HepG2 (cell line): ENCODE data around the gene PTPN3. TPM values are rescaled to one million over a fixed set of nuclear protein-coding genes. Genes with fewer than 3 reads are reported as not detected.
"Not testable (repeated sequence)": the region's sequence is repeated elsewhere in the genome, so short reads cannot be mapped to it uniquely, and the experiment has no call there.

Source experiments
- ATAC-seq: fragments of 200-7000 bp; cut with Tn5 transposase; 3 replicates; pipeline ENCODE4 v1.9.1; 2020; ENCODE audit warnings: mild to moderate bottlenecking, moderate library complexity
- BruUV-seq: library from RNA; stranded (reverse); fragments of 400-500 nt; replicated peaks from 2 replicates; lab custom pipeline; 2021; lab: Mats Ljungman, UMichigan
- CTCF ChIA-PET: fragments of 300-600 bp; formaldehyde crosslinking; extraction: SDS; loops from one replicate; lab custom pipeline; 2021; ENCODE audit warnings: low total read pairs, inconsistent platforms, low intra/inter-chr PET ratio; lab: Yijun Ruan, JAX
- POLR2A ChIA-PET: fragments of 350-600 bp; sonication (Branson Sonifier 250); formaldehyde crosslinking; loops from one replicate; lab custom pipeline; 2020; ENCODE audit warnings: antibody characterized with exemption, inconsistent platforms; lab: Yijun Ruan, JAX
- DNase-seq: peaks from one replicate; pipeline ENCODE4 v3.0.0-alpha.2; 2015; ENCODE audit warnings: low spot score
- FAIRE-seq: peaks from 3 replicates; lab custom pipeline; 2011; peaks lifted over from hg19 to GRCh38; lab: Jason Lieb, UNC
- H2AFZ ChIP-seq: one replicate; pipeline ENCODE4 v1.6.1; 2011; ENCODE audit warnings: low read length, inconsistent platforms
- H3K27ac ChIP-seq: fragments of 300-600 bp; 3 replicates; pipeline ENCODE4 v1.8.0; 2011; ENCODE audit warnings: mixed run types, mild to moderate bottlenecking, mixed read lengths, low read length, inconsistent platforms; ENCODE audit not compliant: insufficient read depth; ENCODE audit errors: extremely low read length
- H3K27me3 ChIP-seq, 2 experiments: fragments of 200-600 bp in 1 of 2; 2 replicates in 1 of 2; 3 replicates in 1 of 2; pipeline versions ENCODE4 v1.6.0 to v1.8.0; 2011; ENCODE audit warnings: low read length in 2 of 2, mild to moderate bottlenecking in 2 of 2, moderate library complexity in 2 of 2, inconsistent platforms in 1 of 2; ENCODE audit not compliant: insufficient read depth in 2 of 2, control insufficient read depth in 1 of 2
- H3K36me3 ChIP-seq, 2 experiments: fragments of 200-600 bp in 1 of 2; replicated peaks in 1 of 2; 2 replicates in 1 of 2; 3 replicates in 1 of 2; pipeline versions ENCODE4 v1.5.1 to v1.8.0; 2011; ENCODE audit warnings: low read length in 2 of 2, inconsistent platforms in 1 of 2; ENCODE audit not compliant: insufficient read depth in 2 of 2, control insufficient read depth in 1 of 2
- H3K4me1 ChIP-seq: 2 replicates; pipeline ENCODE4 v1.5.1; 2012; ENCODE audit warnings: low read length, inconsistent platforms; ENCODE audit not compliant: insufficient read depth
- H3K4me2 ChIP-seq: 2 replicates; pipeline ENCODE4 v1.6.0; 2011; ENCODE audit warnings: low read depth, low read length, inconsistent platforms
- H3K4me3 ChIP-seq, 3 experiments: fragments of 200-600 bp in 1 of 3; sonication (generic), shearing (Covaris generic) in 1 of 3; replicated peaks in 1 of 3; 2 replicates each; pipeline ENCODE4 v1.5.1; 2011 to 2016; ENCODE audit warnings: low read length in 3 of 3, inconsistent platforms in 2 of 3, low read depth in 2 of 3, mild to moderate bottlenecking in 2 of 3, control low read depth in 1 of 3, mixed read lengths in 1 of 3; ENCODE audit not compliant: insufficient read depth in 1 of 3
- H3K79me2 ChIP-seq: one replicate; pipeline ENCODE4 v1.6.1; 2011; ENCODE audit warnings: low read length, inconsistent platforms; ENCODE audit not compliant: insufficient read depth
- H3K9ac ChIP-seq: 2 replicates; pipeline ENCODE4 v1.6.0; 2011; ENCODE audit warnings: mild to moderate bottlenecking, low read depth, low read length, inconsistent platforms; ENCODE audit not compliant: insufficient read depth
- H3K9me3 ChIP-seq: 2 replicates; pipeline ENCODE4 v1.5.1; 2012; ENCODE audit warnings: mild to moderate bottlenecking, low read length
- H4K20me1 ChIP-seq: 2 replicates; pipeline ENCODE4 v1.6.0; 2011; ENCODE audit warnings: inconsistent platforms, mild to moderate bottlenecking, low read length, moderate library complexity; ENCODE audit not compliant: insufficient read depth
- EZH2 ChIP-seq: conservative IDR thresholded peaks from 2 replicates; pipeline ENCODE4 v1.6.1; 2012; ENCODE audit warnings: mild to moderate bottlenecking, low read depth, low read length, moderate library complexity
- FOXO4 ChIP-seq: sonication (generic); formaldehyde crosslinking; conservative IDR thresholded peaks from 2 replicates; pipeline ENCODE4 v1.8.1; 2023; ENCODE audit warnings: missing genetic modification reagents
- IKZF1 ChIP-seq: fragments of 450-650 bp; IDR thresholded peaks from 2 replicates; pipeline ENCODE4 v1.7.1; 2016
- NR2F2 ChIP-seq: IDR thresholded peaks from 2 replicates; pipeline ENCODE4 v1.6.1; 2012; ENCODE audit warnings: low read depth, inconsistent platforms, borderline replicate concordance
- PRPF4 ChIP-seq: fragments of 200-400 bp; formaldehyde crosslinking; IDR thresholded peaks from 2 replicates; pipeline ENCODE4 v1.6.1; 2016; ENCODE audit warnings: low read length, low read depth; ENCODE audit not compliant: poor library complexity, severe bottlenecking
- TARDBP ChIP-seq: sonication (generic); formaldehyde crosslinking; IDR thresholded peaks from 2 replicates; pipeline ENCODE4 v1.8.0; 2022; ENCODE audit warnings: mild to moderate bottlenecking, missing genetic modification reagents
- ZNF10 ChIP-seq: sonication (generic); formaldehyde crosslinking; IDR thresholded peaks from 2 replicates; pipeline ENCODE4 v1.4.0; 2020; ENCODE audit warnings: mild to moderate bottlenecking, low read depth, missing genetic modification reagents, borderline replicate concordance
- ZNF281 ChIP-seq: sonication (generic); formaldehyde crosslinking; IDR thresholded peaks from 2 replicates; pipeline ENCODE4 v1.4.0; 2020; ENCODE audit warnings: missing genetic modification reagents, borderline replicate concordance
- ZNF547 ChIP-seq: sonication (generic); formaldehyde crosslinking; IDR thresholded peaks from 2 replicates; pipeline ENCODE4 v1.5.1; 2020; ENCODE audit warnings: mild to moderate bottlenecking, missing genetic modification reagents
- WGBS: methylation state at CpG from one replicate; pipeline ENCODE4 v1.1.6; 2017; ENCODE audit warnings: low lambda C conversion rate; 5-methylcytosine and 5-hydroxymethylcytosine counted together
- in situ Hi-C: cut with HindIII; loops from 2 replicates; pipeline ENCODE4 v1.10.0; 2017; ENCODE audit warnings: low pct_unique_long_range_greater_than_20kb; ENCODE audit not compliant: extremely low pct_ligation_motif_present
- intact Hi-C: fragments of 100-400 bp; cut with micrococcal nuclease; formaldehyde crosslinking; loops from one replicate; pipeline ENCODE4 v1.10.0; 2022; ENCODE audit not compliant: unreplicated experiment
- polyA plus RNA-seq, 8 experiments: library from polyadenylated mRNA; depleted of rRNA in 3 of 8; stranded (reverse) in 7 of 8; unstranded in 1 of 8; fragments of >200 nt; fragmentation: Illumina TruSeq in 4 of 8; extraction: Trizol in 4 of 8; gene quantifications; 2 replicates each; pipeline versions ENCODE4 v1.2.1 to v1.2.3, GENCODE V29; 2011 to 2016; ENCODE audit warnings: low read depth in 4 of 8, missing spikeins in 1 of 8, mixed read lengths in 1 of 8; ENCODE audit not compliant: insufficient read depth in 1 of 8
- total RNA-seq, 5 experiments: library from RNA; depleted of rRNA; stranded (reverse); fragments of >200 nt; fragmentation: Illumina TruSeq; extraction: Trizol; gene quantifications; 2 replicates each; pipeline ENCODE4 v1.2.3, GENCODE V29; 2016; ENCODE audit warnings: low read depth in 1 of 5

Gene PTPN3
- total and polyA plus RNA-seq, 2 of the 13 experiments (the other 11 are each of a cell fraction or from before 2014, with no cell fraction given), result 5.6 to 20.5 TPM

- TF ChIP-seq ZNF547 (no peak), EZH2 (peak; percentile 58; the same call in 1 of the 2 replicates), PRPF4 (no peak)
Observed at GRCh38 chr9:109498195-109499092, at the start of gene PTPN3 (continued).

- H3K79me2 ChIP-seq, BruUV-seq, H4K20me1 ChIP-seq, H3K27me3 ChIP-seq, H3K9ac ChIP-seq, H3K4me3 ChIP-seq, in situ Hi-C loops, intact Hi-C loops, H3K36me3 ChIP-seq, DNase-seq, H3K4me2 ChIP-seq, POLR2A ChIA-PET, FAIRE-seq, H3K27ac ChIP-seq, CTCF ChIA-PET, ATAC-seq, H3K4me1 ChIP-seq, H2AFZ ChIP-seq, H3K9me3 ChIP-seq: not testable (repeated sequence)
- 91% methylated on average over 1 of the region's 1 CpG for WGBS
Observed at GRCh38 chr9:109544954-109545353, 46.8 kb upstream of the PTPN3 start.

GRCh38 chr9:109542922-109543321 is 44.8 kb upstream of the PTPN3 start:
- CTCF ChIA-PET, result no interaction called here
- DNase-seq (no peak), FAIRE-seq (no peak), ATAC-seq (no peak)
- in situ Hi-C loops (no loop called here), intact Hi-C loops (no loop called here)
- Histone ChIP-seq H3K27me3 (peaks cover 0 to 5% of the 10 kb centered on the region in 2 experiments; a peak in 1 of 5 replicates), H3K4me2 (no peak overlapping the region), H3K4me3 (no peak overlapping the region), H3K27ac (no peak overlapping the region), H3K79me2 (no peaks in the 10 kb centered on the region), H2AFZ (no peak overlapping the region), H3K9me3 (no peaks in the 10 kb centered on the region), H3K9ac (no peak overlapping the region), H3K36me3 (no peaks in the 10 kb centered on the region), H4K20me1 (no peaks in the 10 kb centered on the region), H3K4me1 (no peaks in the 10 kb centered on the region)
- WGBS, result 4% methylated on average over 4 of the region's 4 CpGs
- POLR2A ChIA-PET, result no interaction called here
- no peak for TF ChIP-seq FOXO4 (CRISPR knock-in tag)
- TF ChIP-seq ZNF10, result no peak
- TF ChIP-seq ZNF281 (CRISPR knock-in tag), result no peak
- TF ChIP-seq NR2F2, result no peak
- no peak for TF ChIP-seq TARDBP
- no peak for TF ChIP-seq IKZF1
- no TSS peak for BruUV-seq
